Amniotic stem cell (primary cell): ENCODE data around the gene KTI12.
A peak's percentile ranks its signal among the peaks of the same experiment; 100 is the strongest.
"Not testable (repeated sequence)": the region's sequence is repeated elsewhere in the genome, so short reads cannot be mapped to it uniquely, and the experiment has no call there.

Source experiments
- DNase-seq: peaks from one replicate; lab custom pipeline; 2025; lab: John Stamatoyannopoulos, UW

Gene KTI12

DNA sequence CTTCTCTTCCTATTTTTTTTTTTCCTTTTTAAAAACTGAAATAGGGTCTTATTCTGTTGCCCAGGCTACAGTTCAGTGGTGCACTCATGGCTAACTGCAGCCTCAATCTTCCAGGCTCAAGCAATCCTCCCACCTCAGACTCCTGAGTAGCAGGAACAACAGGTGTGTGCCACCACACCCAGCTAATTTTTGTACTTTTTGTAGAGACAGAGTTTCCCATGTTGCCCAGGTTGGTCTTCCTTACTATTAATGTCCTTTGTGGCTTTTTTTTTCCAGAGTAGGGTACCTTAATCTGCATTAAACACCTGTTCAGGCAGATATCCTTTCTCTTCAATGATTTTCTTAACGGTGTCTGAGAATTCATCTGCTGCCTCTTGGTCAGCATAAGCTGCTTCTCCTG is 4.3 kb upstream of the KTI12 start:
- DNase-seq = no peak

DNA sequence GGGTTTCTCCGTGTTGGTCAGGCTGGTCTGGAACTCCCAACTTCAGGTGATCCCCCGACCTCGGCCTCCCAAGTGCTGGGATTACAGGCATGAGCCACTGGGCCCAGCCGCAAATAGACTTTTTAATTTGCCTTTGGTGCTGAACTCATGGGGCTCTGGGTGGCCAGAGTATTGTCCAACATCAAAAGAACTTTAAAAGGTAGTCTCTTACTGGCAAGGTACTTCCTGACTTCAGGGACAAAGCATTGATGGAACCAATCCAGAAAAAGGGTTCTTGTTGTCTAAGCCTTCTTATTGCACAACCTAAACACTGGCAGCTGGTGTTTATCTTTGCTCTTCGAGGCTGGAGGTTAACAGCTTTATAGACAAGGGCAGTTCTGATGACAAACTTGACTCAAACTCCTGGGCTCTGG is 3.8 kb upstream of the KTI12 start:
- no peak for DNase-seq

DNA sequence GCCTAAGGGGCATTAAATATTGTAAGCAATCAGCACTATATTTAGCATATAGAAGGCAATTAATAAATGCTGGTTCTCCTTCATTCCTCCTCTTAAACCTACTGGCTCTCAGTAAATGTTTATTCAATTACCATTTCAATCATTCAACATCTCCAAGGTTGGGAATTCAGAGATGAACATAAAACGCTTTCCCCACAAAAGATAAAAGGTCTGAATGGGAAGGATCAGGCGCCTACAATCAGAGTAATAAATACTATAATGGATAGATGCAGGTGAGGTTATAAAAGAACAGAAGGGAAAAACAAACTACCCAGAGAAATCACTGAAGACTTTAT is 407 bp upstream of the KTI12 start:
- DNase-seq = no peak

DNA sequence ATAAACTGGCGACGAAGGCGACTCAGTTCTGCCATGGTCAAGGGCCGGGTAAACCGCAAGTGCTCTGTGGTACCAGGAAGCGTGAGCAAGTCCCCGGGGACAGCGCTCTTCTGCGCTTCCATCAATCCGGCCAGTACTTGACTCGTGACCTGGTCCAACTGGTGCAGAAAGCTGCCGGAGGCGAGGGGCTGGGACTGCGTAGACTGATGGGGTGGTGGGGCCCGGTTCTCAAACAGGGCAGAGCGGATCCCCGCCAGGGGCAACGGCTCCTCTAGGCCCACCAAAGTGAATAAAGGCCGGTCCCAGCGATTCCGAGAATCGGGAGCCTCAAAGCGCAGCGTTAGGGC is 852 bp downstream of the KTI12 start:
- DNase-seq = no peak

DNA sequence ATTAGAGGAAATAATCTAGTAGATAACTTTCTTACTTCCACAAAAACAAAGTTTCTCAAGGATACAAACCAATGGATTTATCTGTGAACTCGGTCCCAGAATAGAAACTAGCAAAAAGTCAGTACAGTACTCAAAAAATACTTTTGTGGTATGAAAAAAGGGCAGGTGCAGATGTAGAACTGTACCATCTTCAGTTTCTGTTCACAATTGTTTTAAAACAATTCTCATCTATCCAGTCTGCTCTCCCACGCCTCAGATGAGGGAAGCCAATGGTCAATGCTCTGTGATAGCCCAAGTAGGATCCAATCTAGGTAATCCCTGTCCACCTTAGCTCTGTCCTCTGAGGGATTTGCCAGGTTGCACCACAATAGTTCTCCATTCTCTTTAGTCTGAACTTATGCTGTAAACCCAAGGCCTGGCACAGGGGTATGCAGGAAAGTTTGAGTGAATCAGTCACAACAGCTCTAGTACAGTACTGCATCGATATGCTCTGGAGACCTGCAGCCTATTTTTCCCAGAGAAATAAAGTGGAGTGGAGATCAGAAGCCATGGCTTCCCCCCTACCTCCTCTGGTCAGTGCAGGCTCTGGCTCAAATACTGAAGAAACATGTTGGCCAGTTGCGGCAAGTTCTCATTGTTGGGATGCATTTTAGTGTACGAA is 1.4 kb downstream of the KTI12 start:
- DNase-seq = no peak

DNA sequence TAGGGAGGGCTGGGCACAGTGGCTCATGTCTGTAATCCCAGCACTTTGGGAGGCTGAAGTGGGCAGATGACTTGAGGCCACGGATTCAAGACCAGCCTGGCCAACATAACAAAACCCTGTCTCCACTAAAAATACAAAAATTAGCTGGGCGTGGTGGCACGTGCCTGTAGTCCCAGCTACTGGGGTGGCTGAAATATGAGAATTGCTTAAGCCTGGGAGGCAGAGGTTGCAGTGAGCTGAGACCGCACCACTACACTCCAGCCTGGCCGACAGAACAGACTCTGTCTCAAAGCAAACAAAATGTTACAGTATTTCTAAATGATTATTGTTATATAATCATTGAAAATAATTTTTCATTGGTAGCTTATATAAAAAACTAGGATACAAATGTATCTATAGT is 4.8 kb downstream of the KTI12 start:
- not testable (repeated sequence) for DNase-seq

DNA sequence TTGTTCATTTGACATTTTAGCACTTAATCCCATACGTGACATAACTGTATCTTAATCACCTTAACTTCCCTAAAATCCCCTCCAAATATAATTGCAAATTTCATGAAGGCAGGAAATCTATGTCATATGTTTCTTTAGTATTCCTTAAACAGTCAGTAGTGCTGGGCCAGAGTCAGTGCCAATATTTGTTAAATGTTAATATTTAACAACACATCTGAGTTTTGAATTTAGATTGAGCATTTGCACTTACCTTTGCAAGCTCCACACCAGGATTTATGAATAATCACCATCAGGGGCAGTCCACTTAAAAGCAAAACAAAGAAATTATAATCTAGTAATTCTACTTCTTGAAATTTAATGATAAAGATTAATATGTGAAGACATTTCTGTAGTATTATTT is 5.3 kb downstream of the KTI12 start:
- DNase-seq = no peak

DNA sequence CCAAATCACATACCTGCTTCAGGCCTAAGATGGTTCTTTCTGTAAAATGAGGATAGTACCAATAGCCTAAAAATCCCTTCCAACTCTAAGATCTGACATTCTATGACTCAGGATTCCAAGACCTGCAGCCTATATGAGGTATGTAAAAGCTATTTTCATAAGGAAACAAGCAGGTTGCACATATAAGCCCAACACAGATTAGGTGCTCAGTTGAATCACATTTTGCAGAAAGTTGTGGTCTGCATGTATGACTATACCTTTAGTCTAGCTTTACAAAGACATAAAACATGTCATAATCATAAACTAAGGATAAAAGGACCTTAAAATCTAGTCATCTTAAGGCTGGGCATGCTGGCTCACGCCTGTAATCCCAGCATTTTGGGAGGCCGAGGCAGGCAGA is 7.3 kb downstream of the KTI12 start:
- no peak for DNase-seq

DNA sequence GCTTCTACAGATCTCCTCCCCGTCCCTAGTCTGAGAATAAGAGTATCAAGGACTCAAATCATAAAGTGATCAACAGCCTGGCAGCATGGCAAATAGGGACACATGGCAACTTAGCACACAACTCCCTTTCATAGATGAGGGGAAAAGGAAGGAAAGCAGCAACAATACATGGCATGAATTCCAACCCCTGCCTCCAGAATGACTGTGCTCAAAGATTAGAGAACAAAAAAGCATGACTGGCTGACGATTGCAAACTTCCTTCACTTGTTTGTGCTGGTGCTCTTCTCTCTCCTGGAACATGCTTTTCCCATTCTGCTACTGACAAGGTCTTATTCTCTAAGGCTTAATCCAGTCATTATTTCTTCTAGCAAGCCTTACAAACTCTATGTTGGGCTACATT is 11.5 kb downstream of the KTI12 start:
- DNase-seq = no peak

DNA sequence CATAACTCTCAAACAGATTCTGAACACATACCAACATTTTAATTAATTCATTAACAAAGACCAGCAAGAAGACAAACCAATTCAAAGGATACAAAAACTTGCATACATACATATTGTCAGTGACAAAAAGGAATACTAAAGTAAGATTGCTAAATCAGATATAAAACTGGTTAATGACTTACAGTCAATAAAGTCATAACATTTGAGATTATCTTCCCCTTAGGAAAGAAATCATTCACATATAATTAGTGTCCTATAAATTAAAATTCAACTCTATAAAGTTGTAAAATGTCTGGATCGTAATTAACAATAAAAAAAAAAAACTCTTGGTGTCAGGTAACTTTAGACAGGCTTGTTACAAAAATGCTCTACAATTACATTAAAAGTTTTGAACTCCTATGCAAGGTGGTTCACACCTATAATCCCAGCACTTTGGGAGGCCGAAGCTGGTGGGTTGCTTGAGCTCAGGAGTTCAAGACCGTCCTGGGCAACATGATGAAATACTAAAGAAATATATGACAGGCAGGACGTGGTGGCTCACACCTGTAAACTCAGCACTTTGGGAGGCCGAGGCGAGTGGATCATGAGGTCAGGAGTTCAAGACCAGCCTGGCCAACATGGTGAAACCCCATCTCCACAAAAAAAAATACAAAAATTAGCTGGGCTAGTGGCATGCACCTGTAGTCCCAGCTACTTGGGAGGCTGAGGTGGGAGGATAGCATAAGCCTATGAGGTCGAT is 25.4 kb downstream of the KTI12 start:
- DNase-seq = no peak

DNA sequence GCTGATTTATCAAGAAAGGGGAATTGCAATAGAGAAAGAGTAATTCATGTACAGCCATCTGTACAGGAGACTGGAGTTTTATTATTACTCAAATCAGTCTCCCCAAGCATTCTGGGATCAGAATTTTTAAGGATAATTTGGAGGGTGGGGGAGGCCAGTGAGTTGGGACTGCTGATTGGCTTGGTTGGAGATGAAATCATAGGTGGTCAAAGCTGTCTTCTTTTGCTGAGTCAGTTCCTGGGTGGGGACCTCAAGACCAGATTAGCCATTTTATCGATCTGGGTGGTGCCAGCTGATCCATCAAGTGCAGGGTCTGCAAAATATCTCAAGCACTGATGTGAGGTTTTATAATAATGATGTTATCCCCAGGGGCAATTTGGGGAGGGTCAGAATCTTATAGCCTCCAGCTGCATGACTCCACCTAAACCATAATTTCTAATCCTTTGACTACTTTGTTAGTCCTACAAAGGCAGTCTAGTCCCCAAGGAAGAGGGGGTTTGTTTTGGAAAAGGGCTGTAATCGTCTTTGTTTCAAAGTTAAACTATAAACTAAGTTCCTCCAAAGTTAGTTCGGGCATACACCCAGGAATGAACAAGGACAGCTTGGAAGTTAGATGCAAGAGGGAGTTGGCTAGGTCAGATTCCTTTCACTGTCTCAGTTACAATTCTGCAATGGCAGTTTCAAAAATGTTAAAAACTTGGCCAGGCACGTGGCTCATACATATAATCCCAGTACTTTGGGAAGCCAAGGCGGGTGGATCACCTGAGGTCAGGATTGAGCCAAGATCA is 26.2 kb downstream of the KTI12 start:
- DNase-seq = no peak

DNA sequence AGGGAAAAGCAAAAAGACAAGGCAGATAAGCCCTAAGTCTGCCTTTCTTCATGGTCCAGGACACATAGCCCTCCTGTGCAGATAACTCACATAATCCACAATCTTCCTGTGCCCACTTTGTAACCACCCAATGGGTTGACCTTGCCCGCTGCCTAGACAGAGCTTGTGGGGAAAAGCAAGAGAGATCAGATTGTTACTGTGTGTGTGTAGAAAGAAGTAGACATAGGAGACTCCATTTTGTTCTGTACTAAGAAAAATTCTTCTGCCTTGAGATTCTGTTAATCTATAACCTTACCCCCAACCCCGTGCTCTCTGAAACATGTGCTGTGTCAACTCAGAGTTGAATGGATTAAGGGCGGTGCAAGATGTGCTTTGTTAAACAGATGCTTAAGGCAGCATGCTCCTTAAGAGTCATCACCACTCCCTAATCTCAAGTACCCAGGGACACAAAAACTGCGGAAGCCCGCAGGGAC is 27.5 kb downstream of the KTI12 start:
- not testable (repeated sequence) for DNase-seq

DNA sequence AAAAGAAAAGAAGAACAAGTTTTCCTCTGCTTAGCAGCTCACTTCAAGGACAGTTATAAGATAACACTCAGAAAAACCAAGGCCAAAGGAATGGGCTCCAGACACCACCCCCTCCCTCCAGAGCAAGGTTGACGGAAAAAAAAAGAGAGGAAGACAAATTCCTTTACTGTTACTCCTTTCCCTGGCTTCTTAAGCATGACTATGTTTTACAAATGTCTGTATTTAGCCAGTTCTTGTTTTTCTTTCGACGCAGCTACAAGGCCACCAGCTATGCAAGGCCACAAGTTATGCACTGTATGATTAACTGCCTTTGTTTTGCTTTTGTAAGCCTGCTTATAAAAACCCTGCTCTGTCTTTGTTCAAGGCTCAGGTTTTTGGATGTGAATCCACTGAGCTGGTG is 28.1 kb downstream of the KTI12 start:
- peak; percentile 41 for DNase-seq

DNA sequence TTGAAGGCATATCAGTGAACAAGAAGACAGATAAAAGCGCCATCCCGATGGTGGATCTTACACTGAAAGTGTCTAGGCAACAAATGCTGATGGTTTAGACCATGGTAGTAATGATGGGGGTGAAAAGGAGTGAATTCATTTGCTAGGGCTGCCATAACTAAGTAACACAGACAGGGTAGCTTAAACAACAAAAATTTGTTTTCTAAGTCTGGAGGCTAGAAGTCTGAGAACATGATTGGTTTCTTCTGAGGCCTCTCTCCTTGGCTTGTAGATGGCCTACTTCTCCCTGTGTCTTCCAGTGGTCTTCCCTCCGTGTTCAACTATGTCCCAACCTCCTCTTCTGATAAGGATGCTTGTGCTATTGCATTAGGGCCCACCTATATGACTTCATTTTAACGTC is 29.7 kb downstream of the KTI12 start:
- DNase-seq = no peak

DNA sequence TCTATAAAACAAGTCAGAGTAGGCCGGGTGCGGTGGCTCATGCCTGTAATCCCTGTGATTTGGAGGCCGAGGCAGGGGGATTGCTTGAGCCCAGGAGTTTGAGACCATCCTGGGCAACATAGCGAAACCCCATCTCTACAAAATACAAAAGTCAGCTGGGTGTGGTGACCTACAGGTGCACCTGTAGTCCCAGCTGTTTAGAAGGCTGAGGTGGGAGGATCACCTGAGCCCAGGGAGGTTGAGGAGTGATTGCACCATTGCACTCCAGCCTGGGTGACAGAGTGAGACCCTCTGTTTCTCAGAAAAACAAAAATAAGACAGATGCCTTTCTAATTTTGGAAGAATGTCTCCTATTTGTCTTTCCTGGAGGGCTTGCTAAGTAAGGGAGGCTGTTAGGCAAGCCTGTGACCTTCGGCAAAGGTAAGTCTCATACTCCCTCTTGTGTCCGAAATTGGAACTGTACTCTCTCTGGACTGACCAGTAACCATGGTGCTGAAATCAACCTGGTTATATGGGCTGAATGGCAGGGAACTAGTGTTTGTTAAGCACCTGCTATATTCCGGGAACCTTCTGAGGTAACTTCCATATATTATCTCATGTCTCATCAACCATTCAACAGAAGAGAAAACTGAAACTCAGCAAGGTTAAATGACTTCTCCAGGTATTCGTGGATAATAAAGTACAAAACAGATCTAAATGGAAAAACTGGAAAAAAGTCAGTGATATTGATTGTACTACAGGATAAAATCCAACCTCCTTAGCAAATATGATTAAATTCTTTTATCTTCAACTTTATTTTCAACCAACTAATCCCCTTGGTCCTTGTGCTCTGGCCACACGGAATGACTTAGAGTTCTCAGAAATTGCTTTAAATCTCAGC is 31.3 kb downstream of the KTI12 start:
- DNase-seq = peak; percentile 82

DNA sequence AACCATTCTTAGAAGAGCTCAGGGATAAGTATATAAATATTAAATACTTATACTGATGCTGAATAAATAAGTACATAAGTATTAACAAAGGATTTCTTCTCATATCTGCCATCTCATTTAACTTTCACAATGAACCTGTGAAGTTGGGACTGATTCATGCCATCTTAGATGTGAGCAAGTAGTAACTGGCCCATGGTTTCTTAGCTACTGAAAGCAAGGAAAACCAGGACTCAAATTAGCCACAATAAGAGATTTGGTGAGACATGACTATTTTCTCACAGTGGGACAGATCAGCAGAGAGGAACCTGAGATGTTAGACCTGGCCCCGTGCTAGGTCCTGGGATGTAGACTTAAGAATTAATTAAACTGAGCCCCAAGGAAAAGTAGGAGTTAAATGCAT is 34.9 kb downstream of the KTI12 start:
- no peak for DNase-seq

DNA sequence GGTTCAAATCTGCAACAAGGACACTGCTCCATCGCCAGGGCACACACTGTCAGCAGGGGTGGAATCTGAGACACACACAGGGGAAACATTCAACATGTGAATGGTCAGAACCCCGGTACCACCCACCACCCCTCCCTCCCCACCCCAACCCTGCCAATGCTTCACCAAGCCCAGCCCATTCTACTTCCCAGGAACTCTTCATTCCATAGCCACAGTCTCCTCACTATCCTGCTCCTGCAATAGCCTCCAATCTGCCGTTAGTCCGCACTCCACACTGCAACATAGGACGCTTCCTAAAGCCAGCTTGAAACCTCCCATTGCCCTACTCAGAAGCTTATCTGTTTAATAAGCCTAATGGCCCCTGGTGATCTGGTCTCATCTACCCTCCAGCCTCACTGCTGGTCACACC is 35.6 kb downstream of the KTI12 start:
- no peak for DNase-seq

DNA sequence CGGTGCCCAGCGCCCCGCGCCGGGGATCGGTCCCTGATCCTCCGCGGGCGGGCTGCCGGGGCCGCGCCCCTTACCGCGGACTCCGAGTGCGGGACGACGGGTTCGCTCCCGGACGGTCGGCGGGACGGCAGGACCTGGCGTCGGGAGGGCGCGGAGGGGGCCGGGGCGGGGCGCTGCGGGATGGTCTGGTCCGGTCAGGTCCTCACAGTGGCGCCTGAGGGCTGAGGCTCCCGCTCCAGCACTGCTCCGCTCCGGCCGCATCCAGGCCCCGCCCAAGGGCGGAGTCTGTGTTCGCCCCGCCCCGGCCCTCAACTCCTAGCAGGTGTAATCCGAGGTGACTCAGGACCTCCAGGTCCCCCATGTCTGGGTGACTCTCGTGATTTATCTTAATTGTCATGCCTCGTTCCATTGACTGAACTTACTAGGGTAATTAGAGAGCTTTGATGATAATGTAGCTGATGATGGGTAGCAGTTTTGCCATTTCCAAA is 43.1 kb downstream of the KTI12 start, which contains the start of gene RAB3B:
RAB3B (minus strand) TSS at position 223 of the 488 bp plus-strand sequence. CDS start 13,583 bp downstream, outside the sequence.
- DNase-seq = peak; percentile 25

DNA sequence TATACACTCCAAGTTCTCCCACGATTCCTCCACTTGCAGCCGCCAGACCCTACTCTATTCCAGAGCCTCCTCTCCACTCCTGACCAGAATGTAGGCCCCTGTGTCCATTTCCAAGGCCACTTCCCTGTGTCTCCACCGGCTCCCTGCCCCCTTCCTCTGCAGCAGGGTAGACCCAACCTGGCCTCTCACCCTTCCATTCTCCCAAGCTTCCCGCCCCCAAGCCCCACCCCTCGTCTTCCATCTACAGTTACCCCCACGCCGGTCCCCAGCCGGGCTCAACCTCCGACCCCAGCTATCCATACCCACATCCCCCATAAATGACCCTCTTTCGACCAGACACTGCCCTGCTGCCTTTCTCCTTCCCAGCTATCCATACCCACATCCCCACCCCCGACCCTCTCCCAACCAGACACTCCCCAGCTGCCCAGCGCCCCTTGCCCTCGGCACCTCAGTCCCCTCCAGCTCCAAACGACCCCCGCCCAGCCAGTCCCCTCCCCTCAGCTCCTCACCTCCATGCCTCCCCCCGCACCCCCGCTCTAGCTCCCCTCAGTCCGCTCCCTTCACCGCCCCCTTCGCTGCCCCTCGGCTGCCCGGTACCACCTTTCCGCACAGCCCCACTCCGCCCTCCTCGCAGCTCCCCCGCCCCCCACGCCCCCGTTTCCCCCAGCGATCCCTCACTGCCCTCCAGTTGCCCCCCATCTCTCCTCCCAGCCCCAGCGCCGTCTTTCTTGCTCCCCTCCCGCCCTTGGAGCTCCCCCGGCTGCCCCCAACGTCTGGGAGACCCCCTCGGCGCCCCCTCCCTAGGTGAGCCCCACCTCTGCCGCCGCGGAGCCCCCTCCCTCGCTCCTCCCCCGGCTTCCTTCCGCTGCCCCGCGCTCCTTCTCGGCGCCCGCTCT is 43.8 kb downstream of the KTI12 start:
- no peak for DNase-seq

DNA sequence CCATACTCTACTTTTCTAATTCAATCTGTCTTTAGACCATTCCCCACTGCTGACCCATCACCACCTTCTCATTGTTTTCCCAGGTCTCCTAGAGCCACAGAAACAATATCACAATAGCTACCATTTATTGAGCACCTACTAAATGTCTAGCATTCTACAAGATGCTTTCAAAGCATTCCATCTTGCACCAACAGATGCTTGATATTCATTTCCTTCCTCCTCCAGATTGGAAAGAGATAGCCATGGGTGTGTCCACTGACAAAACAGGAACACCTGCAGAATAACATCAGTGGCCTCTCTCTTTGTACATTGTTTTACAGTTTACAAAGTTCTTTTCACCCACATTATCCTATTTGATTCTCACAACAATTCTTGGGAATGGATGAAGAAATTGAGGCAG is 45.4 kb downstream of the KTI12 start:
- no peak for DNase-seq

DNA sequence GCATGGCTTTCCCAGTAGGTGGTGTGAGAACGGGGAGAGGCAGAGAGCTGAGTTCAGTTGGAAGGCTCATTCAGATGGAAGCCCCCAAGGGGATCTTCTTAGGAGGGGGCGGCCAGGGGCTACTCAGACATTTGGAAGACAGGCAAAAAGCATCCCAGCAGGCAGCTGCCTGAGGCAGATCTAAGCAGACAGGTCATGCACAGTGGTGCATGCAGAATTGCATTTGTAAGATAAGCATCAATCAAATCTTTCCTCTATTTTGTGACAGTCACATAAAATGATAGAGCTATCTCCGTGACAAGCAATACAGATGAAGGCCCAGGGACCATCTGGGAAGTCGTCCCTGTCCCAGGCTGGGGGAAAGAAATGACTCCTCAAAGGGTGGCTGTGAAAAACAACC is 46.9 kb downstream of the KTI12 start:
- no peak for DNase-seq
